Activated T-helper 1 cell treated with anti-CD3 and anti-CD28 coated beads, Interleukin-2, amount 50 U/mL, for 16 hours (primary cell): ENCODE results near the gene FNDC7.
"Not testable (repeated sequence)": the region's sequence is repeated elsewhere in the genome, so short reads cannot be mapped to it uniquely, and the experiment has no call there.

ENCODE experiments used
- DNase-seq, 2 donors: peaks; one replicate each; pipeline ENCODE4 v3.0.0-alpha.2; 2020; ENCODE audit warnings: low read depth in 1 of 2, low spot score in 1 of 2

FNDC7 gene

DNA sequence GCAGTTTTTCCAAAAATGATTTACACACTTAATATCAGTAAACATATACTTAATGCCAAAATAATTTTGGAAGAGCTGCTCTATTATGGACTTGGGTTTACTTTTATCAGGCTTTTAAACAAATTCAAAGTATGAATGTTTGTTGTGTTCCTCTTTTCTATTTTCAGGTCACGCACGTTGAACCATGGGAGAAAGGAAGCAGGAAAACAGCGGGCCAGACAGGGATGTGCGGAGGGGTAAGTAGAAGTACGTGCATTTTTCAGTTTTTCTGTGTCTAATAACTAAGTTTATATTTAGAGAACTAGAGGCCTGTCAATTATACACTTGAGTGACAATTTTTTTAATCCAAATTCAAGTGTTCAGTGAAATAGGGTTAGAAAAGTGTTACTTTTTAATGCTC lies 17.2 kb upstream of the FNDC7 start:
- DNase-seq = no peak

GRCh38 chr1:108699375-108700332 lies 13.1 kb upstream of the FNDC7 start:
- DNase-seq = no peak

DNA sequence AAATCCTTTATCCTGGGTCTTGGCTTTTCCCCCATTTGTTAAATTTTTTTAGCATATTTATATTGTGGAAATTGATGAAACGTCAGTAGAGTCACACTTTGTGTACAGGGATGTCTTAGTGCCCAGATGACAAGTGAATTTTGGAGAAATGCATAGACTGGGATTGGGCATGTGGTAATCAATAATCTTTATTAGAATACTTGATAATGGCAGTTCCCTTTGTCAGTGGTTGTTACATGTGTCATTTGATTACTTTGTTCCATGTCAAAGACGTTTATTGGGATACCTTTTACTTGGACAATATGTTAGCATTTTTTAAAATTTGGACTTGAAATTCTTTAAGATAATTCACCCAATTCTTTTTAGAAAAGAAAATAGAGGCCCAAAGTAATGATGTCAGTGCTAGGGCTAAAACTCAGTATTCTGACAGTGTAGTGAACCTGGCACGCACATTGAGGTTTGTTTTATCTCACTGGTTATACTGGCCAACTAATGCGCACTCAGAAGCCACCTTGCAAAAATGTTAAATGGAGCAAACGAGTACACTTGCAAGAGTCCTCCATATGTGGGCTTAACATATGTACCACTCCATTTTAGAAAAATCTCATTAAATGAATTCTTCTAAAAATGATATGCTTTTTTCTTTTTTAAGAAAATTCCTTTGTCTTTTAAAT lies 11.4 kb upstream of the FNDC7 start:
- no peak for DNase-seq

GRCh38 chr1:108702109-108702508 lies 10.6 kb upstream of the FNDC7 start:
- DNase-seq = not testable (repeated sequence)

- DNase-seq = no peak
These were observed 8.8 kb upstream of the FNDC7 start for GRCh38 chr1:108703939-108704338.

GRCh38 chr1:108704496-108704895 lies 8.2 kb upstream of the FNDC7 start:
- no peak for DNase-seq

GRCh38 chr1:108706643-108707042 lies 6.1 kb upstream of the FNDC7 start:
- DNase-seq = no peak

DNA sequence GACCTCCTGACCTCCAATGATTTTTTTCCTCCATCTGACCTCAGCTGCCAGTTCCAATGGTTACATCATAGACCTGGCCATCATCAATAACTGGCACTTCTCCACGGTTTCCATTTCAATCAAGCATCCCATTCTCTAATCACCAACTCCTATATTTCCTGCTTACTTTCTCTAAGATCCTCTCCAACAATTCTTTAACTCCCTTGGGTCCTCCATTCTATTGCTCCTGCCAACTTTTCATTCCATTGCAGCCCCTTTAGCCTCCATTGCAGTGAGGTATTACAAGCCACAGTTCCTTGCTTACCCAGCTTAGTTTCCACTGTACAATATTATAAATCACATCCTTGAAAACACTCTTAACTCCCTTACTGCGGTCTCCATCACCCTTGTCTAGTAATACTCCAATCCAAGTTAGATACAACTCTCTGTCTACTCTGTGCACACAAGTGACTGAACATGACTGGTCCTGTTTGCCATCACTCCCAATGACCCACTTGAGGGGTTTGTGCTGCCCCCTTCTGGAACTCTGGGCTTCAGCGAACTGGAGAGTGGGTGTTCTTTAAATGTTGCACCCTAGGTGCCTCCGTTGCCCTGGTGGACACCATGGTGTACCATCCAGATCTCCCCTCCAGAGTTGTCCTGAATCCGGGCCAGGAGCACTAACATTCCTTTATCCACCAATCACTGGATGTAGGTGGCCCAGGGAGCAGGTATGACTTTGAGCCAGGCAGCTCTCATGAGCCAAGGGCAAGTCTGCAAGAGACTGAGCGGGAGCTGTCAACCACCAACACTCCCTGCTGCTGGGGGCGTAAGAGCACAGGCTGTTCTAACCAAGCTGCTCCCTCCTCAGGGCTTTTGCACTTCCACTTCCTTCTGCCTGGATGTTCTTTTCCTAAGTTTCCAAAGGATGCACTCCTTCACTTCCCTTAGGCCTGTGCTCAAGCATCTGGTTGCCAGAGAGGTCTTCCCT lies 3.7 kb upstream of the FNDC7 start:
- DNase-seq = peak; percentile 32 to 35

DNA sequence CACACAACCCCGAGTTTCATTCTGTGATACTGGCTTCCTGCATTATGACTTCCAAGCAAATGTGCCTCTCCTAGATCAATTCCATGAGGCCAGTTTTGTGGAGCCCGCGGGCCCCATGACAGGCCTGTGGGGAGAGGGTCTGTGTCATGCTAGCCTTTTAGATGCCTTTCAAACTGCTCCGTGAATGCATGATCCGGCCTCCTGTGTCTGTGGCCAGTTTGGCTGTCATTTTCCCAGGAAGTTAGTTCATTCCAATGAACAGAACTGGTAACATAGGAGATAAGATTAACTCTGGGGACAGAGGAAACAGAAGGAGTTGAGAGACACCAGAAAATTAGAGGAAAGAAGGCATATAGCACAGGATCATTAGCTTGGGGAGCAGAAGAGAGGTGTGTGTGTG lies 3.2 kb downstream of the FNDC7 start:
- DNase-seq = no peak

DNA sequence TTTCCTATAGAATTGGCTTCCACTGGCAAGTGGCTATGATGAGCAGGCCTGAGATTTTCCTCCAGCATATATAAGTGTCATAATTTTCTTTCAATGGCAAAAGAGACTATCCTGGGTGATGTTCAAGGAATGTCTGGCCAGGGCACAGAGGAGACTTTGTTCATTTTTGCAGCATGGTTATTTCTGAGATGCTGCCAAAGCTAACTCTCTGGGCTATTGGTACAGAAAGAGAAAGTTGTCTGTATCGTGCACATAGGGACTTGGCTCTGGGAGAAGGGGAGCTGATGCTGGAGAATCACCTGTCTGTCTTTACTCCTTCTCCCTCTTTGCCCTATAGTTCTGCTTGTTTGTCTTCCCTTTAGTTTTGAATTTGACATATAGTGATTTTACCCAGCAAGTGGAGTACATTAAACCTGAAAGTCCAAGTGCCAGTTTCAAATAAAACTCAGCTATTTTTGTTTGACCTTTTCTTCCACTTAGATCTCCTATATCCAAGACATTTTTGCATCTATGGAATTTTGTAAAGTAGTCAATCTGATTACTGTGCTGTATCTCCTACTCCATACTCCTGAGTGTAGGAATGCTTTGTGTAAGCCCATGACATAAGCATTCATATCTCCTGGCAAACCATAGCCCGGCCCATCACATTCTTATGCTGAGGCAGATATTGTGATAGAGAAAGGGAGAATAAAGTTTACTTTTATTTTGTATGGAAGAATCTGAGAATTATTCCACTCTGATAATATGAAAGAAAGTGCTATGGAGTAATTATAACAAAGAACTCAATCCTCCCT lies 3.9 kb downstream of the FNDC7 start:
- DNase-seq = no peak

- DNase-seq = no peak
These were observed 5.1 kb downstream of the FNDC7 start for GRCh38 chr1:108717774-108718316.

- DNase-seq = no peak
These were observed 6.4 kb downstream of the FNDC7 start for GRCh38 chr1:108718927-108719655.

DNA sequence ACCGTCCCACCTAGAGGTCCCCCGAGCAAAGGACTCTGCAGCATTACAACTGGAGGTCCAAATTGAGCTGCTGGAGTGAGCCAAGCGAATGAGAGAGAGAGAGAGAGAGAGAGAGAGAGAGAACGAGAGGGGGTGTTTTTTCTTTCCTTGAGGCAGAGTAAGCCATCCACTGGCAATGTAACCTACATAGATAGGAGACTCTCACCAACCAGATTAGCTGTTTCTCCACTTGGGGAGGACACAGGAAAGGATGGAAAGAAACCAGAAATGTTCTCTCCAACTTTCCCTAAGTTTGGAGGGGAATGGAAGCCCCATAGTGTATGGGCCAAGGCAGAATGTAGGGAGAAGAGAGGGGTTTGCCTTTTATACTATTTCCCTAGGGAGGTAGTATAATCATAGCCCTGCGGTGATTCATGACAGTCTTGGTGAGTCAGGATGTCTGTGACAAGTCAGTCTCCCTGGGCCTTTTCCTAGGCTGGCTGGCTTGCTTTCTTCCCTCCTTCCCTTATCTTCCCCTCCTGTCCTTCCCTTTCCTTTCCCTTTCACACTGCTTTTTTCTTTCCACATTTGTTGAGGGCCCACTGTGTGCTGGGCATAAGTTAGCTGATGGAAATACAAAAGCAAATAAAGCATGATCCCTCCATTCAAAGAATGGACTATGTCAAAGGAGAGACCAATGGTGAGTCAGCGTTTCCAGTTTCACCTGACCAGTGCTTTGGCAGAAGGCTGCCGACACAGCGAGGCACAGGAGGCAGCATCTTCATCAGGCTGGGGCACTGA lies 7.1 kb downstream of the FNDC7 start:
- DNase-seq = no peak

- DNase-seq = no peak
These were observed 9.6 kb downstream of the FNDC7 start for GRCh38 chr1:108722292-108722691.

DNA sequence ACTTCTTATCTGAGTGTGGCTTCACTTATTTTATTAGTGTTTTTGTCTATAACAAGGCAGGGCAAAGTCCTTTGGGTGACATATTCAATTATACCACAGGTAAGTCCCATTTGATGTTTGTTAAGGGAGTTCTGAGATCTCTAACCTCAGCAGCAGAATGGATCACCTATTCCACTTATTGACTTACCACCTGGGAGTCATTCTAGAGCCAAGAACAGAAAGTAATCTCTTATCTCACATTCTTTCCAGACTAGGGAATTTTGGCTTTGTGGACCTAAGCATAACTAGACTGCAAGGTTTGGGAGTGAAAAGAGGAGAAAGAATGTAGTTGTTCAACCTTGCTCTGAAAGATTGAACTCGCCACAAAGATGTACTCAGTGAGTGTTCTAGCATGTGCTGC lies 13.2 kb downstream of the FNDC7 start:
- no peak for DNase-seq

DNA sequence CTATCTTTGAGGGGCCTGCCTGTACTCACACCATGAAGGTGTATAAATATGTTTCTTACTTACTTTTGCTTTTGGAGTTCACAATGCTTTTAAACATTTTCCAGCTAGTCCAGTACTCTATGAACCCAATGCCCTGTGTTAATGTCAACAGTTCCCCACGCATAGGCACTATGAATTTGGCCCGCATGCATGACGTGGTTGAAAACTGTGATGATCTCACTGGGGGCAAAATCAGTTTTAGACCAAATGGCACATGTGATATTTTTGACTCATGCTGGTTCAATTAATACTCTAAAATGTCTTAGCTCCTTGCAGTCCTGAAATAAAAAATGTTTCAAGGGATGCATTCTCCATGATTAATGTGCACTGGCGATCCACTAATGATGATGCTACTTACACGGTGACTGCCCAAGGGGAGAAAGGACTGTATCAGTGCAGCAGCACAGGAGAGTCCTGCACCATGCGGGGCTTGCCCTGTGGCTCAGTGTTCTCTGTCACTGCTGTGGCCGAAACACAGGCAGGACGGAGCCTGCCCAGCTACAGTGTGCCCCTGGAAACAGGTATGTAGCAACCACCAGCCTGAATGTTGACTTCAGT lies 15.7 kb downstream of the FNDC7 start:
- DNase-seq = no peak

DNA sequence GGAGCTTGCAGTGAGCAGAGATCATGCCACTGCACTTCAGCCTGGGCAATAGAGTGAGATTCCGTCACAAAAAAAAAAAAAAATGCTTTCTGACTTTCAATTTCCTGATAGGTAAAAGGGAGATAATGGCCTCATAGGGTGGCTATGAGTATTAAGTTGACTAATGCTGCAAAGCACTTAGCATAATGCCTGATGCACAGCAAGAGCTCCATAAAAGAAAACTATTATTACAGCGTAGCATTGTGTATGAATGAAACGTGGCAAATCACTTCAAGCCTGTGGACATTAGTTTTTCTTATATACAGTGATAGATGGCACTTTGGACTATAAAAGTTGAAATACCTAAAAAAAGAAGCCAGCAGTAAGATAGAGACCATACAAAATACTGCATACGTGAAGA lies 16.8 kb downstream of the FNDC7 start:
- DNase-seq = no peak

DNA sequence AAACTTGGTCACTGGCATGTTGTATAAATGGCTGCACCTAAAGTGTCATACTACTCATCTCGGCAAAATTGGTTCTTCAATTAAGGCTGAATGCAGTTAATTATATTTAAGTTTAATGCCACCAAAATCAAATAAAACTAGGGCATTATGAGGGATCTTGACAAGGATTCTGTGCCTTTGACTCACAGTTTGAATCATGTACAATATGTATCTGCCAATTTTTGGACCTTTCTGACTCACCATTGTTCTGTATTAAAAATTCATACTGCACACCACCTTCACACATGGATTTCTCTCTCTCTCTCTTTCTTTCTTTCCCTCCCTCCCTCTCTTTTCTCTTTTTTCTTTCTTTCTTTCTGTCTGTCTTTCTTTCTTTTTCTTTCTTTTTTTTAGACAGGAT lies 19.7 kb downstream of the FNDC7 start:
- no peak for DNase-seq
